HepG2 (cell line): Measurements from ENCODE around the gene SH2D3A. TPM values are rescaled to one million over a fixed set of nuclear protein-coding genes. Genes with fewer than 3 reads are reported as not detected.

Experiments
- BHLHE40 ChIP-seq: IDR thresholded peaks from 2 replicates; pipeline ENCODE4 v1.6.1; 2011; ENCODE audit warnings: low read length, improper control_type of control experiment
- CBFB ChIP-seq: sonication (generic); formaldehyde crosslinking; IDR thresholded peaks from 2 replicates; pipeline ENCODE4 v1.4.0; 2020; ENCODE audit warnings: missing genetic modification reagents
- GABPA ChIP-seq, 2 experiments: IDR thresholded peaks; 2 replicates each; pipeline ENCODE4 v1.6.1; 2011 to 2016; ENCODE audit warnings: low read depth in 2 of 2, low read length in 1 of 2, missing biosample characterization in 1 of 2, missing genetic modification characterization in 1 of 2
- KDM1A ChIP-seq: IDR thresholded peaks from 2 replicates; pipeline ENCODE4 v1.6.1; 2016; ENCODE audit warnings: missing compliant biosample characterization
- KDM2A ChIP-seq: sonication (generic); formaldehyde crosslinking; IDR thresholded peaks from 2 replicates; pipeline ENCODE4 v1.4.0; 2020; ENCODE audit warnings: low read depth, missing genetic modification reagents, borderline replicate concordance
- KLF11 ChIP-seq: IDR thresholded peaks from 2 replicates; pipeline ENCODE4 v1.6.1; 2016; ENCODE audit warnings: missing compliant biosample characterization
- MBD4 ChIP-seq: IDR thresholded peaks from 2 replicates; pipeline ENCODE4 v1.6.1; 2012; ENCODE audit warnings: low read length, inconsistent platforms, borderline replicate concordance
- NKX3-1 ChIP-seq: sonication (generic); formaldehyde crosslinking; IDR thresholded peaks from 2 replicates; pipeline ENCODE4 v1.5.0; 2020; ENCODE audit warnings: missing genetic modification reagents
- RAD51 ChIP-seq: fragments of 450-650 bp; IDR thresholded peaks from 2 replicates; pipeline ENCODE4 v1.6.1; 2016; ENCODE audit warnings: borderline replicate concordance
- STAT6 ChIP-seq: sonication (generic); formaldehyde crosslinking; IDR thresholded peaks from 2 replicates; pipeline ENCODE4 v1.4.0; 2020; ENCODE audit warnings: missing genetic modification reagents, mild to moderate bottlenecking, borderline replicate concordance
- TARDBP ChIP-seq: sonication (generic); formaldehyde crosslinking; IDR thresholded peaks from 2 replicates; pipeline ENCODE4 v1.8.0; 2022; ENCODE audit warnings: mild to moderate bottlenecking, missing genetic modification reagents
- TOPORS ChIP-seq: sonication (generic); formaldehyde crosslinking; IDR thresholded peaks from 2 replicates; pipeline ENCODE4 v1.8.0; 2023; ENCODE audit warnings: mild to moderate bottlenecking, missing genetic modification reagents
- ZBTB39 ChIP-seq: sonication (generic); formaldehyde crosslinking; IDR thresholded peaks from 2 replicates; pipeline ENCODE4 v1.5.0; 2020; ENCODE audit warnings: missing genetic modification reagents
- ZNF253 ChIP-seq: sonication (generic); formaldehyde crosslinking; IDR thresholded peaks from 2 replicates; pipeline ENCODE4 v1.8.0; 2022; ENCODE audit warnings: mild to moderate bottlenecking, missing genetic modification reagents, borderline replicate concordance
- polyA plus RNA-seq, 8 experiments: library from polyadenylated mRNA; depleted of rRNA in 3 of 8; stranded (reverse) in 7 of 8; unstranded in 1 of 8; fragments of >200 nt; fragmentation: Illumina TruSeq in 4 of 8; extraction: Trizol in 4 of 8; gene quantifications; 2 replicates each; pipeline versions ENCODE4 v1.2.1 to v1.2.3, GENCODE V29; 2011 to 2016; ENCODE audit warnings: low read depth in 4 of 8, missing spikeins in 1 of 8, mixed read lengths in 1 of 8; ENCODE audit not compliant: insufficient read depth in 1 of 8
- total RNA-seq, 5 experiments: library from RNA; depleted of rRNA; stranded (reverse); fragments of >200 nt; fragmentation: Illumina TruSeq; extraction: Trizol; gene quantifications; 2 replicates each; pipeline ENCODE4 v1.2.3, GENCODE V29; 2016; ENCODE audit warnings: low read depth in 1 of 5
- TF ChIP-seq, protein P1 (sequence below): sonication (generic); formaldehyde crosslinking; IDR thresholded peaks from 2 replicates; pipeline ENCODE4 v1.4.0; 2020; ENCODE audit warnings: missing genetic modification reagents
- TF ChIP-seq, protein P2 (sequence below): sonication (generic); formaldehyde crosslinking; IDR thresholded peaks from 2 replicates; pipeline ENCODE4 v1.4.0; 2020; ENCODE audit warnings: missing genetic modification reagents

SH2D3A gene
- total and polyA plus RNA-seq, 2 of the 13 experiments (the other 11 are each of a cell fraction or from before 2014, with no cell fraction given): 1.0 to 2.2 TPM

- TF ChIP-seq, protein P1, sequence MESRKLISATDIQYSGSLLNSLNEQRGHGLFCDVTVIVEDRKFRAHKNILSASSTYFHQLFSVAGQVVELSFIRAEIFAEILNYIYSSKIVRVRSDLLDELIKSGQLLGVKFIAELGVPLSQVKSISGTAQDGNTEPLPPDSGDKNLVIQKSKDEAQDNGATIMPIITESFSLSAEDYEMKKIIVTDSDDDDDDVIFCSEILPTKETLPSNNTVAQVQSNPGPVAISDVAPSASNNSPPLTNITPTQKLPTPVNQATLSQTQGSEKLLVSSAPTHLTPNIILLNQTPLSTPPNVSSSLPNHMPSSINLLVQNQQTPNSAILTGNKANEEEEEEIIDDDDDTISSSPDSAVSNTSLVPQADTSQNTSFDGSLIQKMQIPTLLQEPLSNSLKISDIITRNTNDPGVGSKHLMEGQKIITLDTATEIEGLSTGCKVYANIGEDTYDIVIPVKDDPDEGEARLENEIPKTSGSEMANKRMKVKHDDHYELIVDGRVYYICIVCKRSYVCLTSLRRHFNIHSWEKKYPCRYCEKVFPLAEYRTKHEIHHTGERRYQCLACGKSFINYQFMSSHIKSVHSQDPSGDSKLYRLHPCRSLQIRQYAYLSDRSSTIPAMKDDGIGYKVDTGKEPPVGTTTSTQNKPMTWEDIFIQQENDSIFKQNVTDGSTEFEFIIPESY (CRISPR knock-in tag): no peak
- TF ChIP-seq, protein P2, sequence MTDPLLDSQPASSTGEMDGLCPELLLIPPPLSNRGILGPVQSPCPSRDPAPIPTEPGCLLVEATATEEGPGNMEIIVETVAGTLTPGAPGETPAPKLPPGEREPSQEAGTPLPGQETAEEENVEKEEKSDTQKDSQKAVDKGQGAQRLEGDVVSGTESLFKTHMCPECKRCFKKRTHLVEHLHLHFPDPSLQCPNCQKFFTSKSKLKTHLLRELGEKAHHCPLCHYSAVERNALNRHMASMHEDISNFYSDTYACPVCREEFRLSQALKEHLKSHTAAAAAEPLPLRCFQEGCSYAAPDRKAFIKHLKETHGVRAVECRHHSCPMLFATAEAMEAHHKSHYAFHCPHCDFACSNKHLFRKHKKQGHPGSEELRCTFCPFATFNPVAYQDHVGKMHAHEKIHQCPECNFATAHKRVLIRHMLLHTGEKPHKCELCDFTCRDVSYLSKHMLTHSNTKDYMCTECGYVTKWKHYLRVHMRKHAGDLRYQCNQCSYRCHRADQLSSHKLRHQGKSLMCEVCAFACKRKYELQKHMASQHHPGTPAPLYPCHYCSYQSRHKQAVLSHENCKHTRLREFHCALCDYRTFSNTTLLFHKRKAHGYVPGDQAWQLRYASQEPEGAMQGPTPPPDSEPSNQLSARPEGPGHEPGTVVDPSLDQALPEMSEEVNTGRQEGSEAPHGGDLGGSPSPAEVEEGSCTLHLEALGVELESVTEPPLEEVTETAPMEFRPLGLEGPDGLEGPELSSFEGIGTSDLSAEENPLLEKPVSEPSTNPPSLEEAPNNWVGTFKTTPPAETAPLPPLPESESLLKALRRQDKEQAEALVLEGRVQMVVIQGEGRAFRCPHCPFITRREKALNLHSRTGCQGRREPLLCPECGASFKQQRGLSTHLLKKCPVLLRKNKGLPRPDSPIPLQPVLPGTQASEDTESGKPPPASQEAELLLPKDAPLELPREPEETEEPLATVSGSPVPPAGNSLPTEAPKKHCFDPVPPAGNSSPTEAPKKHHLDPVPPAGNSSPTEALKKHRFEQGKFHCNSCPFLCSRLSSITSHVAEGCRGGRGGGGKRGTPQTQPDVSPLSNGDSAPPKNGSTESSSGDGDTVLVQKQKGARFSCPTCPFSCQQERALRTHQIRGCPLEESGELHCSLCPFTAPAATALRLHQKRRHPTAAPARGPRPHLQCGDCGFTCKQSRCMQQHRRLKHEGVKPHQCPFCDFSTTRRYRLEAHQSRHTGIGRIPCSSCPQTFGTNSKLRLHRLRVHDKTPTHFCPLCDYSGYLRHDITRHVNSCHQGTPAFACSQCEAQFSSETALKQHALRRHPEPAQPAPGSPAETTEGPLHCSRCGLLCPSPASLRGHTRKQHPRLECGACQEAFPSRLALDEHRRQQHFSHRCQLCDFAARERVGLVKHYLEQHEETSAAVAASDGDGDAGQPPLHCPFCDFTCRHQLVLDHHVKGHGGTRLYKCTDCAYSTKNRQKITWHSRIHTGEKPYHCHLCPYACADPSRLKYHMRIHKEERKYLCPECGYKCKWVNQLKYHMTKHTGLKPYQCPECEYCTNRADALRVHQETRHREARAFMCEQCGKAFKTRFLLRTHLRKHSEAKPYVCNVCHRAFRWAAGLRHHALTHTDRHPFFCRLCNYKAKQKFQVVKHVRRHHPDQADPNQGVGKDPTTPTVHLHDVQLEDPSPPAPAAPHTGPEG (CRISPR knock-in tag): no peak
- TF ChIP-seq TOPORS (no peak), NKX3-1 (no peak), KLF11 (no peak), MBD4 (no peak), ZBTB39 (no peak), RAD51 (no peak), TARDBP (CRISPR knock-in tag) (no peak), ZNF253 (CRISPR knock-in tag) (no peak), GABPA (IDR thresholded peaks at IDR 0.05; ENCODE audit: low read depth, low read length) (peak; percentile 66), GABPA (CRISPR knock-in tag; IDR thresholded peaks at IDR 0.05; ENCODE audit: low read depth) (no peak; the same call in 1 of the 2 replicates), CBFB (CRISPR knock-in tag) (peak; percentile 27; the same call in 1 of the 2 replicates), STAT6 (CRISPR knock-in tag) (no peak), KDM2A (peak; percentile 64), BHLHE40 (peak; percentile 98), KDM1A (CRISPR knock-in tag) (no peak)
These were observed 29.9 kb downstream of the SH2D3A start, which contains the start of gene GPR108 (continued) for GRCh38 chr19:6737284-6737872.
